Heart left ventricle (tissue), 13 donors: ENCODE results near the gene ITGA11.

Source experiments
- CTCF ChIP-seq, 12 donors: fragments of 200-600 bp; sonication (generic) in 4 of 12; IDR thresholded peaks; one replicate each; pipeline versions ENCODE4 v1.5.0 to v1.8.0; 2018 to 2022; ENCODE audit warnings: antibody characterized with exemption in 12 of 12, mild to moderate bottlenecking in 5 of 12
- POLR2A ChIP-seq, 2 donors: fragments of 450-650 bp; IDR thresholded peaks; one replicate each; pipeline ENCODE4 v1.6.1; 2017; ENCODE audit warnings: antibody characterized with exemption in 2 of 2, mild to moderate bottlenecking in 2 of 2, moderate library complexity in 2 of 2
- donor health status: ischemic (EF 13 %, LVEDD 7.1; RV severe dilation, severe dysfunction).
- donor health status: DM: no; HTN: yes; CAD: no.
- donor health status: DM: no; HTN: no; CAD: no.
- donor health status: ischemic (EF 25% LVEDD 6.9; RV normal size, moderate dysfunction).
- donor health status: ischemic (EF 25% LVEDD 5.7; RV mildly dilated, moderate dysfunction).
- donor health status: ischemic (EF 35%, LVEDD 5.7; RV mildly dilated, moderate dysfunction).
- donor health status: nonischemic (EF 11% LVEDD 7.7; RV severe dilation, severe dysfunction).
- donor health status: DM: yes; HTN: yes; CAD: no.
- donor health status: PGD.
- donor health status: ischemic (EF 29% LVEDD 5.4; RV normal size, mild dysfunction).
- donor health status: nonischemic (EF 23%, LVEDD 6.1; RV moderate dilation, normal function).

- TF ChIP-seq CTCF (IDR thresholded peaks at IDR 0.05) (no peak), POLR2A (IDR thresholded peaks at IDR 0.05) (no peak)
Observed at GRCh38 chr15:68364028-68364659, 67.8 kb downstream of the ITGA11 start.
